Right renal cortex interstitium (tissue), 3 donors: ENCODE results near the gene KCND3. TPM values are rescaled to one million over a fixed set of nuclear protein-coding genes. Genes with fewer than 3 reads are reported as not detected.
A peak's percentile ranks its signal among the peaks of the same experiment; 100 is the strongest.
"Not testable (repeated sequence)": the region's sequence is repeated elsewhere in the genome, so short reads cannot be mapped to it uniquely, and the experiment has no call there.

Experiments used
- DNase-seq, 3 donors: peaks; one replicate each; pipeline ENCODE4 v3.0.0-alpha.2; 2013; ENCODE audit warnings: low read depth in 3 of 3, low spot score in 2 of 3
- polyA plus RNA-seq, 3 donors: library from polyadenylated mRNA; unstranded; fragments of 120-200 nt; gene quantifications; one replicate each; pipeline ENCODE4 v1.2.1, GENCODE V29; 2013; ENCODE audit not compliant: insufficient read length in 3 of 3

Gene KCND3
- polyA plus RNA-seq, 3 donors, result 1.2 to 1.7 (median 1.3) TPM

DNA sequence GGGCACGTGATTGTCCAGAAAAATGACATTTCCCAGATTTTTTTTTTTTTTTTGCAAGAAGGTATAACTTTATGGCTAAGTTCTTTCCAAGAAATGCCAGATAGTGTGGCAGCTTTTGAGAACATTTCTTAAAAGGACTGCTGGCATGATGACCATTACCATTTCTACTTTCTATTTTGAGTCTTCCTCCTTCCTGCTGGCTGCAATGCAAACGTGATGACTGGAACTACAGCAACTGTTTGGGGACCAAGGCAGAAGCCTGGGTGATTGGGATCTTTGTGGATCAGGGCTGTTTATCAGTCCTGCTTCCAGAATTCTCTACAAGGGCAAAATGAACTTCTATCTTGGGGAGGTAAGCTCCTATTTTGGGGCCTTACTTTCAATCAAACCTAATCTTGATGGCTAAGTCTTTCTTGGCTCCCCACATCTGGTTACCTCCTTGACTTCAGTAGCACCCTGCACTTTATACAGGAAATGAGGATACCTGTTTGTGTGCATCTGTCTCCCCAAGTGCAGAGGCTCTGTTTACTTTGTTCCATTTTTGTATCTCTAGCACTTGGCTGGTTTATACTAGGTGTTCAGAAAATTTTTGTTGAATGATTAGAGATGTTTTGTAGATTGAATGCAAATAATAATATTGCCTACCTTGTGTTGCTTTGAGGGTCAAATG, 237.4 kb downstream of the KCND3 start:
- DNase-seq, result no peak

GRCh38 chr1:111750856-111751255, 238.6 kb downstream of the KCND3 start:
- no peak for DNase-seq

DNA sequence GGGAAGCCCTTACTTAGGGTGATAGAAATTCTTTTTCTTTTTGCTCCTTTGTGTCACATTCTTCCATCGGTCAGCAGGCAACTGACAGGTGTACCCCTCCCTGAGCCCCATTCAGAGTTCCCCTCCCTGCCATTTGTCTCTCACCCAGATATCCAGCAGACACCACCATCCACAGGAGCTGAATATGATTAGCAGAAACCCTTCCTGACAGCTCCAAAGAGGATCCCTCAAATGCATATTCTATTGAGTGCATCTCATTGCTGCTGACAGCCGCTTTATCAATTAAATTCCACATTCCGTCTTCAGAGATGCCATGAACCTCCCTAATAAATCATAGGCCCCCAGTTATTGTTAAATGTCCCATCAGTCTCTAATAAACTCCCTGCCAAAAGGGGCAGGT, 239.8 kb downstream of the KCND3 start:
- no peak for DNase-seq

- no peak for DNase-seq
These were observed 241.5 kb downstream of the KCND3 start for GRCh38 chr1:111747947-111748346.

GRCh38 chr1:111747282-111747734, 242.2 kb downstream of the KCND3 start:
- DNase-seq, result no peak

DNA sequence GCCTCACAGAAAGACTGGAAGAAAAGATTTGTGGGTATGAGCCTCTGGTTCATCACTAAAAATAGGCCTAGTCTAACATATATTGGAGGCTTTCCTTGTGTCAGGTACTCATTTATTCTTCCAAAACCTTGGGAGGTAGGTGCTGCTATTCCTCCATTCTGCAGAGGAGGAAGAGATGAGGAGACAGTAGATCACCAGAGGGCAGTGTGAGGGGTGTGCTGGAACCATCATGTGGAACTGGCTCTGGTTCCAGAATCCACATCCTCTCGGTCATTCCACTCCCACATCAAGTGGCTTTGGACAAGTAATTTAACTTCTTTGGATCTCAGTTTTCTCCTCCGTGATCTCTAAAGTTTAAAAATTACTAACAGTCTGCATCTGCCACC, 242.9 kb downstream of the KCND3 start:
- DNase-seq, result no peak

DNA sequence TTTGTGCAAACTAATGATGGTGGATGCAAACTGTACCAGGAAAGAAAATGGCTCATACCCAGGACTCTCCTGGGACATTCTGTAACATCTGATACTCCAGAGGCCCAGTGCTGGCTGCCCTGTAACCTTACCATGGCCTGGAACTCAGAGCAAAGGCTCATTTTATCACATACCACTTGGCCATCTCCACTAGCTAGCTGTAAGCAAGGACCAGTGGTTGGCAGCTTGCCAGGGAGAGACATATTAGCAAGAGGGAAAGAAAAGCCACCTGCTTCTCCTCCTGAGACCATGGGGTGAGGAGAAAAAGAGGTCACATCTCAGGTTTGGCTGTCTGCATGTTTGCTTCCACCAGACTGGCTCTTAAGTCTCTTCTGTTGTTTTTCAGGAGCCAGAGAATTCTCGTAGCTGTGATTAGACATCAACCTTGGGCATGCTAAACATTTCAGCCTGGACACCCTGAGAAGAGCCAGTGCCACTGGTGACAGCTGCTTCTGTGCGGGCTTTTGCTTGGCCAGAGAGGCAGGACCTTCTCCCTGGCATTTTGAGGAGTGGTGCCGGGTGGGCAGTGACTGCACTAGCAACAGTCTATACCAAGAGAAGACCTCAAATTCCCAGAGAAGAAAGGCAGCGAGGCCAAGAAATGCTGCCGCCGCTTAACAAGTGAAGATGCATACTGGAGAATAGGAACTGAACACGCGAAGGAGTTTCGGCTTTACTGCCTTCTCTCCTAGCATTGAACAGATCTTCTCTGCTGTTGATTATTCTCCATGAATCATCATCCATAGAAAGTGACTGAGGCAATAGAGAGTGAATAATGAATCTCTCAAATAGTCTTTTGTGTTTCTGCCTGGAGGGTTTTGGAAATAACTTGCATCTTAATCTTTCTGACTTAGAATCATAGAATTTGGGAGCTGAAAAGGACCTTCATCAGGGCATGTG, 243.5 kb downstream of the KCND3 start:
- DNase-seq, result no peak

DNA sequence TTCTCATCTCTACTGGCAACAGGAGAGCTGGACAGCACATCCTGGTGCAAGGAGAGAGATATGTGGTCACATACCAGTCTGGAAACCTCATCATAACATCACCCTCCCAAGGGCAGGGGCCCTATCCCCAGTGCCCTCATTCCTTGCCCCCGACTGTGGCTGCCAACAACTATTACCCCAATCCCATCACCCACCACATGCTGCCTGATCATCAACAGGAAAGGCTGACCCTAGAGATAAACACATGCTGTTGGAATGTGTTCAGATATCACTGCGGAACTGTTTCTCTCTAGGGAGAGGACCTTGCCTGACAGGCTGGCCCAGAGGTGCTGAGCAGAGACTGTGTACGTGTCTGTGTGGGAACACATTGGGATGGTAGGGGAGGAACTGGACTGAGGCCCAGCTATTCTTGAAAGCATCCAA, 245.8 kb downstream of the KCND3 start:
- no peak for DNase-seq

GRCh38 chr1:111742938-111743549, 246.4 kb downstream of the KCND3 start:
- DNase-seq, result no peak

- not testable (repeated sequence) for DNase-seq
These were observed 247.2 kb downstream of the KCND3 start for GRCh38 chr1:111742292-111742691.

DNA sequence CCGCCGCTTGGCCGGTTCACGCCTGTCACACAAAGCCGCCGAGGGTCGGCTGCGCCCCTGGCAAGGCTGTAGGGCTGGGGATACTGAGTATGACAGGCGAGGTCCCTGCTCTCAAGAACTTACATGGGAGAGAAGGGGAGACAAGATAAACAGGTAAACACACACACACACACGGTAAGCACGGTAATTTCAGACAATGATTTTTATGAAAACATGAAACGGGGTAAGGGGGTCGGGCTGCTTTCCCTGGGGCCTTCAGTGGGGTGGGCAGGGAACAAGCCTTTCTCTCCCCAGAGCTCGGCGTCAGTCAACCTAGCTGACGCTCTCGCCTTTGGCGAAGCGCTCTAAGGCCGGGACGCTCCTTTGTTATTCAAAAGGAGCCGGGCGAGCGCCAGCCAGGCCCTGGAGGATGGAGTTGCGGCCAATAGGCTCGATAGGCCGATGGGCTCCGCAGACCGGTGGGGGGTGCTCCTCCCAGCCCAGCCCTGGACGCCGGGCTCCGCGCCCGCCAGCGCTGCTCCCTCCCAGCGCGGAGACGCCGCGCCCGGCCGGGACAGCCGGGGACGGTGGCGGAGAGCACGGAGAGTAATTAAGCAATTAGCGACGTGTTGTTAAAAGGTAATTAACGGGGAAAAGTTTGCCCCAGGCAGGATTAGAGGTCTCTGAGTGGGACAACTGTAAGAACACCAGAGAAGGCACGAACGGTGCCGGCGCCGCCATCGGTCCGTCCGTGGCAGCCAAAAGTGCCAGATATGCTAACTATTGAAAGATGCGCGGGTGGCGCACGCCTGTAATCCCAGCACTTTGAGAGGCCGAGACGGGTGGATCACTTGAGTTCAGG, 249.3 kb downstream of the KCND3 start:
- peak in 1 of 3 donors; percentile 41 for DNase-seq

GRCh38 chr1:111739194-111739924, 250.1 kb downstream of the KCND3 start, which contains the start of gene INKA2:
Gene INKA2, minus strand, starts transcription at chr1:111739395. Its CDS starts 153 bp downstream, at chr1:111739242.
- DNase-seq, result peak in 1 of 3 donors; percentile 65

DNA sequence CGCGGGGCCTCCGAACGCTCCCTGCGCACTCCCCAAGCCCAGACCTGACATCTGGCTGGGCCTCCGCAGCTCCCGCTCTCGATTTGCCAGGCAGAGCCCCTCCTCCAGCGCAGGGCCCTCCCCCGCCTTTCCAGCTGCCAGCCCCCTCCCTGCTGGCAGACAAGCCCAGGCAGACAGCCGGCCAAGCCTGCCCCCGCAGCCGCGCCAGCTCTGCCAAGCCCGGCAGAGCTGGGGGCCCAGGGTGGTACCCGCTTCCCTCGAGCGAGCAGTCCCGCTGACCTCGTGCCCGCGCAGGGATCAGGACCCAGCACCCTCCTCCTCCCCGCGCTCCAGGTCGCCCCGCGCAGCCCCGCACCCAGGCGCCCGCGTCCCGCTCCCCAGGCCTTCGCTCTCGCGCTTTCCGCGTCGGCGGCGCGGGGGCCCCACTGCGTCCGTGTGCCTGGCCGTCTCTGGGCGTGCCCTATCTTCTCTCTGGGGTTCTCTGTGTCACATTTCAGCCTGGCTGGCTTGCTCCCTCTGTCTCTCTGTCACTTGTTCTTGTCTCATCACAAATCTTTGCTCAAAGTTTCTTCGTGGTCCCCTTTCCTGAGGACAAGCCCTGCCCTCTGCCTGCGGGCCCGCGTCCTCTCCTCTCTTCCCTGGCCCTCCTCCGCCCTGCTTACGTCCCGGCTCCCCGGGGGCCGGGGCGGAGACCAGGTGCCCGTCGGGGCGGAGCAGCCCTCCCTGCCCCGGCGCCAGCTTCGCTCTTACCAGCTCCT, 250.9 kb downstream of the KCND3 start:
- DNase-seq, result no peak

DNA sequence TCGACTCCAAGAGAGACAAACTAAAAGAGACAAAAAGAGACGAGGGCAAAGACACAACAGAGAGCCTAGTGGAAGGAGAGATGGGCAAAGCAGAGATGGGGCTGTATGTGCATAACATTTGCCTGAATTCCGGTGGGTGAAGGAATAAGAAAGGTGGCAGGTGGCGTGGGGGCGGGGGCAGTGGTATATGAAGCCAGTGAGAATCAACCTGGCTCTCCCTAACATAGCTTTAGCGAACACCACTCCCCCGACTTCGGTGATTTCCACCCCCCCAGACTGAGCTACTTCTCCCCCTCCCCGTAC, 251.4 kb downstream of the KCND3 start:
- DNase-seq, result no peak

DNA sequence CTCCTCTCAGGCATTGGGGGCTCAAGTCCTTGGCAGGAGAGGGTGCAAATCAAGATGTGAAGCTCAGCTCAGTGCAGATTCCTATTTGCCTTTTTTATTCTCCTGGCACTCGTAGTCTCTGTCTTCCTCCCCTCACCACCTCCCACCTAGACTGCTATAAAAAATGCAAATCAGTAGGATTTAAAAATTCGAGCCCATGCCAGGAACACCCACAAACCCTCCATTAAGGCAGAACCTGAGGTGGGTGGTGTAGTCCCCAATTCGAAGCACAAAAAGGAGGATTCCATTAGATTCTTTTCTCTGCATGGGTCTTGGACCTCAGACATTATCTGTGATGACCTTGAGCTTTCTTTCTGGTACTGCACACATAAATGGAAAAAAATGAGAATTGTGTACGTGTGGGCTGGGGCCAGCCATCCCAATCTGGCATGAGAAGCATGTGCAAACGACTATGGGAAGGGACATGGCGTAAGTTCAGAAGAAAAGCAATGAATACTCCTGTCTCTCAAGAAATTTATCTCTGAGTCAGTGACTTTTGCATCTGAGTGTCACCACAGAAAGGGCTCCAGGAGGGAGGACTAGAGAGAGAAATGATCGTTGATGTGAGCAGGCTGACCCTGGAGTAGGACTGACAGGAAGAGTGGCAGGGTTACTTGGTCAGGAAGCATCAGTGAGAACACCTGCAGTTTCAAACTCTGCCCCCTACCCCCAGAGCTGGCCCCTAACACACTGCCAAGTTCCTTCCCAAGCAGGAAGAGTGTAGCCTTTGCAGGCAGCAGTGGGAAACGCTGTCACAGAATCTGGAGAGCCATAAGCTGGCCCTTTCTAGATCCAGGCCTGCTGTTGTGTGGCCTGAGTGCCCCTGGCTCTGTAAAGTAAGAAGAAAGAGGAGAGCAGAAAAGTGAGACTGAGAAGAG, 252.0 kb downstream of the KCND3 start:
- DNase-seq, result no peak

- no peak for DNase-seq
These were observed 252.8 kb downstream of the KCND3 start for GRCh38 chr1:111736548-111737215.

DNA sequence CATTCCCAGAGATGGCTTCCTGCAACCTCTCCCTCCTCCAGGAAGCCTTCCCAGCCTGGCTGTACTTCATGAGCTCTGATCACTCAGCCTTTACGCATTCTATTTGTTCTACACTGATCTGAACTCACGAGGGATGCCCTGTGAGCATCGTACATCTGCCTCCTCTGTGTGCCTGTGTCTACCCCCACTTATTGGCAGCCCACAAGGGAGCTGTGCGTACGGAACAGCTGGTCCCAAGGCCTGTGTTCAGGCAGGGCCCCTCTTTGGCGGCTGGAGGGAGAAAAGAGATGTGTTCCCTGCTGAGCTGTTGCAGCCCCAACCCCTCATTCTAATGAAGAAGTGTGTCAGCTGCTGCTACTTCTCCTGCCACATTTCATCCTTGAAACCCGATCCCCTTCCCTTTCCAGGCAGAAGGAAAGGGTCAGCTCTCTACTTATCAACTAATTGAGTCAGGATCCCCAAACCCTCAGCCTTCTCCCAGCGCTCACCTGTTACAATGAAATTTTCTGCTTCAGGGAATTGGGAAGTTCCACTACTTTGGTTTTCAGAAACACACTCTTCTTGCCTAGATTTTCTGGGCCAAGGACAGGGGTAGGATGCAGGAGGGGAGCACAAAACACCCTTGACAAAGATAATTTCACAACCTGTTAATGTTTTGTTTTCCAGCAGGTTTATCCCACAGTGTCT, 253.5 kb downstream of the KCND3 start:
- DNase-seq, result no peak
